Measurements from ENCODE around the gene SLC16A5. TPM values are rescaled to one million over a fixed set of nuclear protein-coding genes. Genes with fewer than 3 reads are reported as not detected.

SLC16A5 gene
- total RNA-seq, 1 donor, result 5.6 TPM

- DNase-seq (ENCODE audit: low read depth), result no peak
- H3K4me3 ChIP-seq (ENCODE audit: low read depth, low read length), result peak overlapping the region; percentile 63
- TF ChIP-seq CTCF (IDR thresholded peaks at IDR 0.05; ENCODE audit: insufficient read depth, low read depth, low read length), result no peak
Observed at GRCh38 chr17:75114552-75115314, 27.0 kb downstream of the SLC16A5 start.

GRCh38 chr17:75115555-75115954 is 27.8 kb downstream of the SLC16A5 start:
- no peak for TF ChIP-seq CTCF (IDR thresholded peaks at IDR 0.05; ENCODE audit: insufficient read depth, low read depth, low read length)
- H3K4me3 ChIP-seq (ENCODE audit: low read depth, low read length), result no peak overlapping the region
- DNase-seq (ENCODE audit: low read depth), result no peak

GRCh38 chr17:75116737-75117136 is 29.0 kb downstream of the SLC16A5 start:
- H3K4me3 ChIP-seq (ENCODE audit: low read depth, low read length), result no peak overlapping the region
- no peak for TF ChIP-seq CTCF (IDR thresholded peaks at IDR 0.05; ENCODE audit: insufficient read depth, low read depth, low read length)
- DNase-seq (ENCODE audit: low read depth), result no peak

GRCh38 chr17:75118307-75118706 is 30.6 kb downstream of the SLC16A5 start:
- TF ChIP-seq CTCF (IDR thresholded peaks at IDR 0.05; ENCODE audit: insufficient read depth, low read depth, low read length), result no peak
- no peak overlapping the region for H3K4me3 ChIP-seq (ENCODE audit: low read depth, low read length)

GRCh38 chr17:75124041-75124818 is 36.5 kb downstream of the SLC16A5 start:
- DNase-seq (ENCODE audit: low read depth), result peak; percentile 93
- no peak for TF ChIP-seq CTCF (IDR thresholded peaks at IDR 0.05; ENCODE audit: insufficient read depth, low read depth, low read length)
- H3K4me3 ChIP-seq (ENCODE audit: low read depth, low read length), result no peak overlapping the region

More at GRCh38 chr17:75118307-75118706, 30.6 kb downstream of the SLC16A5 start:
- no peak for DNase-seq (ENCODE audit: low read depth)

GRCh38 chr17:75124819-75125162 is 37.0 kb downstream of the SLC16A5 start:
- TF ChIP-seq CTCF (IDR thresholded peaks at IDR 0.05; ENCODE audit: insufficient read depth, low read depth, low read length), result no peak
- no peak for DNase-seq (ENCODE audit: low read depth)
- H3K4me3 ChIP-seq (ENCODE audit: low read depth, low read length), result no peak overlapping the region
